ENCODE data around the gene EGFR.
"Not testable (repeated sequence)": the region's sequence is repeated elsewhere in the genome, so short reads cannot be mapped to it uniquely, and the experiment has no call there.

EGFR gene

DNA sequence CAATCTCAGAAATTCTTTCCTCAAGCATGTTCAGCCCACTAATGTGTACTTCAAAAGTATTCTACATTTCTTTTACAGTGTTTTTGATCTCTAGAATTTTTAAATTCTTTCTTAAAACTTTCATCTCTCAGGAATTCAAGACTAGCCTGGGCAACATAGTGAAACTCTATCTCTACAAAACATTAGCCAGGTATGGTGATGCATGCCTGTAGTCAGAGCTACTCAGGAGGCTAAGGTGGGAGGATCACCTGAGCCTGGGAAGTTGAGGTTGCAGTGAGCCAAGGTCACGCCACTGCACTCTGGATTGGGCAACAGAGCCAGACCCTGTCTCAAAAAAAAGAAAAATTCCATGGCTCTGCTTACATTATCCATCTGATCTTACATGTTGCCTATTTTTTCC, 5.0 kb upstream of the EGFR start:
- no peak for DNase-seq

DNA sequence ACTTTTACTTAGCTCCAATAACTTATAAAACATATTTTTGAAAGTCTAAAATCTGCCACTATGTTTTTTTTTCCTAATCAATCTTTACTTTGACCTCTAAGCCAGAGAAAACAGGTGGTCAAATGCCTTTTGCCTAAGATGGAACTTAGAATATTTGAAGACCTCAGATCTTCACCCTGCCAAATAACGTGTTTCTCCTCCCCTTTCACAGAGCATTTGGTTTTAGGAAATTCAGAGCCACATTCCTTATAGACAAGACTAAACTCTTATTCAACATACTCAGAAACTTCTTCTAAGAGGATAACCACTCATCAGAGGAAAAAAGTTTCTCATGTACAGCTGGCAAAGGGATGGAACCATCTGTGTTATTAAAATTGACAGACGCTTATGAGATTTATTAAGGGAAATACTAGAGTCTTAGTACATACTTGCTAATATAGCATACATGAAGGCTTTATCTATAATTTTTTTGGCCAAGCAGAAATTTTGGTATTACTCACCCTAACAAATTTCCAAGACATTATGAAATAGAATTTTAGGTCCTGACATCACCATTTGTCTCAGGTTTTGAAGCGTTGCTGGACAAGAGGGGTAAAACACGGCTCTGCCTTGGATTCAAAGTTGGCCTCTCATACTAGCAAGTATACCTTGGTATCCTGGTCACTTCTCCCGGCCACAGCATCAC, 2.6 kb upstream of the EGFR start:
- DNase-seq, result no peak

DNA sequence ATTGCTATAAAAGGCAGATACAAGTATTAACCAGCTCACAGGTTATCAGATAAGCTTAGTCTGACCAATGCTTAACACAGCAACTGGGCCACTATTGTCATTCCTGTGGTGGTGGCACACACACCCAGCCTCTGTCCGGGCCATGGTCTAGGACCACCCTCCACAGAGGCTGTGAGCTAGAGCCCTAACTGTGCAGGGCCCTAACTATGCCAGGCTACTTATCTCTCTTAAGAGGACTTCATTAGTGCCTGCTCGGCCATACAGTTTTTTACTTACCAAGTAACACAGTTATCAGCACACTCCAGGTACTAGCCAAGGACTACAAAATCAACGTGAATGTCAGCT, 2.1 kb upstream of the EGFR start:
- DNase-seq, result no peak

DNA sequence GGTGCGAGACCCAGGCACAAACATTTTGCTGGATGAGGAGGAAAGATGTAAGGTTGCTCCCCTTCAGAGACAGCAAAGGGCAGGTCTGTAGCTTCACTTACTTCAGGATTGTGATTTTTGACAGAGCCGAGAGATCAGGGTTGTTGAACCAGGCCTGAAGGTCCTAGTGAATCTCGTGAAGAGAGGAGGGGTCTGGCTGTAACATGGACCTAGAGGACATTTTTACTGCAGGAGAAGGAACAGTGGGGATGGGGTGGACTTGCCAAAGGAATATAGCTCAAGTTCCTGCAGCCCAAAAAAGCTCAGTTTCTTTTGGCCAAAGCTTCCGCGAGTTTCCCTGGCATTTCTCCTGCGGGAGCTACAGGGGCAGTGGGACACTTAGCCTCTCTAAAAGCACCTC, 976 bp upstream of the EGFR start:
- no peak for DNase-seq

DNA sequence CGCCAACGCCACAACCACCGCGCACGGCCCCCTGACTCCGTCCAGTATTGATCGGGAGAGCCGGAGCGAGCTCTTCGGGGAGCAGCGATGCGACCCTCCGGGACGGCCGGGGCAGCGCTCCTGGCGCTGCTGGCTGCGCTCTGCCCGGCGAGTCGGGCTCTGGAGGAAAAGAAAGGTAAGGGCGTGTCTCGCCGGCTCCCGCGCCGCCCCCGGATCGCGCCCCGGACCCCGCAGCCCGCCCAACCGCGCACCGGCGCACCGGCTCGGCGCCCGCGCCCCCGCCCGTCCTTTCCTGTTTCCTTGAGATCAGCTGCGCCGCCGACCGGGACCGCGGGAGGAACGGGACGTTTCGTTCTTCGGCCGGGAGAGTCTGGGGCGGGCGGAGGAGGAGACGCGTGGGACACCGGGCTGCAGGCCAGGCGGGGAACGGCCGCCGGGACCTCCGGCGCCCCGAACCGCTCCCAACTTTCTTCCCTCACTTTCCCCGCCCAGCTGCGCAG, 424 bp downstream of the EGFR start:
- DNase-seq, result peak in 2 of 14 donors; percentile 38 to 46

DNA sequence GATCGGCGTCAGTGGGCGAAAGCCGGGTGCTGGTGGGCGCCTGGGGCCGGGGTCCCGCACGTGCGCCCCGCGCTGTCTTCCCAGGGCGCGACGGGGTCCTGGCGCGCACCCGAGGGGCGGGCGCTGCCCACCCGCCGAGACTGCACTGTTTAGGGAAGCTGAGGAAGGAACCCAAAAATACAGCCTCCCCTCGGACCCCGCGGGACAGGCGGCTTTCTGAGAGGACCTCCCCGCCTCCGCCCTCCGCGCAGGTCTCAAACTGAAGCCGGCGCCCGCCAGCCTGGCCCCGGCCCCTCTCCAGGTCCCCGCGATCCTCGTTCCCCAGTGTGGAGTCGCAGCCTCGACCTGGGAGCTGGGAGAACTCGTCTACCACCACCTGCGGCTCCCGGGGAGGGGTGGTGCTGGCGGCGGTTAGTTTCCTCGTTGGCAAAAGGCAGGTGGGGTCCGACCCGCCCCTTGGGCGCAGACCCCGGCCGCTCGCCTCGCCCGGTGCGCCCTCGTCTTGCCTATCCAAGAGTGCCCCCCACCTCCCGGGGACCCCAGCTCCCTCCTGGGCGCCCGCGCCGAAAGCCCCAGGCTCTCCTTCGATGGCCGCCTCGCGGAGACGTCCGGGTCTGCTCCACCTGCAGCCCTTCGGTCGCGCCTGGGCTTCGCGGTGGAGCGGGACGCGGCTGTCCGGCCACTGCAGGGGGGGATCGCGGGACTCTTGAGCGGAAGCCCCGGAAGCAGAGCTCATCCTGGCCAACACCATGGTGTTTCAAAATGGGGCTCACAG, 1.1 kb downstream of the EGFR start:
- peak in 1 of 14 donors; percentile 28 for DNase-seq

DNA sequence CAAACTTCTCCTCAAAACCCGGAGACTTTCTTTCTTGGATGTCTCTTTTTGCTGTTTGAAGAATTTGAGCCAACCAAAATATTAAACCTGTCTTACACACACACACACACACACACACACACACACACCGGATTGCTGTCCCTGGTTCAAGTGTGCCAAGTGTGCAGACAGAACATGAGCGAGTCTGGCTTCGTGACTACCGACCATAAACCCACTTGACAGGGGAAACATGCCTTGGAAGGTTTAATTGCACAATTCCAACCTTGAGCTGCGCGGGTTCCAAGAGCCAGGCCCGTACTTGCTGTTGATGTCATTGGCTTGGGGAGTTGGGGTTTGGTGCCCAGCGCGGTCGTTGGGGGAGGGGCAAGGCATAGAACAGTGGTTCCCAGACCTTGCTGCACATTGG, 1.7 kb downstream of the EGFR start:
- peak in 1 of 14 donors; percentile 28 for DNase-seq

DNA sequence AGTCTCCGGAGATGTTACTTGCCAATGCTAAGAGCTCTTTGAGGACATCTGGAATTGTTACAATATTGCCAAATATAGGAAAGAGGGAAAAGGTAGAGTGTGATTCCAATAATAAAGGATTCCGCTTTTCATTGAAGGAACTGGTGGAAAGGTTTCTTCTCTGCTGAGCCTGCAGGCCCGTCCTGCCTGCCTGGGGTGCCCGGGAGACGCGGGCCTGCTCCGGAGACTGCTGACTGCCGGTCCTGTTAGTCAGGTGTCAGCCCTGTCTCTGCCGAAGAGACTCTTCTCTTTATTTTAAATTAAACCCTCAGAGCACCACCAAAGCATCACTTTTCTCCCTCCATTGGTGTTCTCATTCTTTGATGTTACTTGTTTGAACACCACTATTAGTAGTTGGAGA, 2.2 kb downstream of the EGFR start:
- DNase-seq, result no peak

DNA sequence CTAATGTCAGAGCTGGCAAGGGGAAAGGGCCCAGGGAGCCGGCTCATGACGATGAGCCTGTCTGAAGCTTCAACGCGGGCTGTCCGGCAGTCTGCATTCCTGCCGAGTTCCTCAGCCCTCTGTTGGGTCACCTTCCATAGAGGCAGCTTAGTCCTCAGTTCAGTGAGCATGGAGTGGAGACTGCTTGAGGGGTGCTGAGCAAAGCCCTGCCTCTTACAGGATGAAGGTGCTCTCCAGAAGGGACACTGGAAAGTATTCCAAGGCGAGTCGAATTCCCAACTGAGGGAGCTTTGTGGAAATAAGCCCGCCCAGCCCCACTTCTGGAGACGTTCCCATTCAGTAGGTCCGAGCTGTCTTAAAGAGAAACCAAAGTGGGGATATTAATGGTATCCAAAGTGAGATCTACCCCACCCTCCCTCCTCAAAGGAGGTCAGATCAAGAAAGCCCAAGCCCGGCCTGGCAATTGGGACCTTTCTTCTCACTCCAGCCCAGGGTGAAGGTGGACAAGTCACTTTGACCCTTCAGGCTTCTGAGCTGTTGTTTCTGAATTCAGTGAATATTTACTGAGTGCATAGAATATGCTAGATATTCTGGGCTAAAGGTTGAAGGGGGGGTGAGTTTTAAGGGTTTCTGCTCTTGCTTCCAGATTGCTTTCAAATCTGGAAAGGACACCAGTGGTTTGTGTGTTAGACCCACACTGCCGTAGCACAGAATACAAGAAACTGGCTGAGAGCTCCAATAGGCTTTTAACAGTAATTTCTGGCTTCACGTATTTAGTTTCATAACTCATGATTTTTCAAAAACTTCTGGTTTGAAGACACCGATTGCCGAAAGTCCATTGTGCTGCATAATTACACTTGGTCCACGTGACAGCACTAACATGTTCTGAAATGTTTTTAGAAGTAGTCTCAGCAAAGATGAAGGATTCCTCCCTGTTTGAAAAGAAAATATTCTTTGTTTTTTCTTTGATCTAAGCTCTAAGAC, 3.5 kb downstream of the EGFR start:
- DNase-seq, result no peak

DNA sequence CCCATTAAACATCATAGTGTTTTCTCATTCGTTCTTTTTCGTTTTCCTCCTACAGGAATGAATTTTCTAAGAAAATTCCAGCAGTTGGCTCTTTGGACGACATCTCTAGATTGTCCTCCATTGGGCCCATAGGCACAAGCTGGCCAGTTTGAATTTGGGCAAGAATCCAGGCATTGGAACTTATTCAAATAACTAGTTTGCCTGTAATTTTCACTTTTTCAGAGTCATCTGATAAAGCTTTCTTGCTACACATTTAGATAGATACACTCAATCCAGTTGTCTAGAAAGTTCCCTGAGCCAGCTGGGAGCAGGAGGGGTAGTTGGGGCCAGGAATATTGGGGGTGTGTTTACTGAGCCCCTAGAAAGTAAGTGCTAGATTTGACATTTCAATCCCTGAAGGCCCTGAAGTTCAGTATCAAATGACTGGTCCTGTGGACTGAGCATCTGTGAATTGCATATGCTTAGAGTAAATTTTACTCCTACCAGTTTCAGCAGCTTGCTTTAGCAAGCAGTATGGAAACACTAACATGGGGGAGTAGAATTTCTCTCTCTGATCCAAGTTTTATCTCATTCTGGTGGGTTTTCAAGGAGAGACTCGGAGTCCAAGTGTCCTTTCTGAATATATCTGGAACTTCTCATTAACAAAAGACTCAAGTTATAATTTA, 5.2 kb downstream of the EGFR start:
- DNase-seq, result no peak

DNA sequence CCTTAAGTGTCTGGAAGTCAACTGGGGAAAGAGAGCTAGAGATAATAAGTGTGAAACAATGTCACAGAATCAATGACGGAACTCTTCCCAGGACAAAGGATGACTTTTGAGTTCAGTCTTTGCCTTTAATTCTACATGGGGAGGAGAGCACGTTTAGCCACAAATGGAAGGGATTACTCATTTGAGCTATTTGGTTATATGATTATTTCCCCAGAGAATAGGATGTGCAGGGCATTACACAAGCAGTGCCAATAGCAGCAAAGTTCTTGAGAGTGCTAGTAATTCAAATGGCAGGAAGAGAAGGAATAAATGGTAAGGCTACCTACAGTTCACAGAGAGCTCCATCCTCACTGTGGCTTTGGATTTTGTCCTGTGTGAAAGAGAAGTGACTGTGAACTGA, 6.0 kb downstream of the EGFR start:
- DNase-seq, result no peak

DNA sequence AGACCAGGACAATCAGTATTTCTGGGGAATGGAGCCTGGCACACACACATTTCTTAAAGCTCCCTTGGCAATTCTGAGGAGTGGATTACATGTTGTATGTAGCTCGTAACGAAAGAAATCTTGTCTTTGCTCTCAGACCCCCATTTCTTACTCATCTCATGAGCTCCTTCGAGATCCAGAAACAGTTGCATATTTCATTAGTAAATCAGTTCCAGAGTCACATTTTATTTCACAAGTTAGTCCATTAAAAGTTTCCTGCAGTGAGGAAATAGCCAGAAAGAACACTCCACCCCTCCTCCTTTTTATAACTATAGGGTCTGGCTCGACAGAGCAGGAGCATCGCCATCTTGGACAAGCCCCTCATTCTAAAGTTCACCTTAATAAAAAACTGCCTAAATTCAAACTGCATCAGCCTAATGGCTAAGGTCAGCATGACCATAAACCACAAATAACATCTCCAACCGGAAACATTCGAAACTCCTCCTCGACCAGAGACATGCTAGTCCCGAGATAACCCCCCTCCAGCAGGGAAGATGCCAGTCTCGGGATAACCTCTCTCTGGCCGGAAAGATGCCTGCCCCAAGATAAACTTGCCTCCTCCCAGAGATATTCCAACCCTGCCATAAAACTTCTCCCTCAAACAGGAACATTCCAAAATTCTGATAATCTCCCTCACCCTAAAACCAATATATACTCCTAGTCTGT, 7.4 kb downstream of the EGFR start:
- DNase-seq, result no peak

DNA sequence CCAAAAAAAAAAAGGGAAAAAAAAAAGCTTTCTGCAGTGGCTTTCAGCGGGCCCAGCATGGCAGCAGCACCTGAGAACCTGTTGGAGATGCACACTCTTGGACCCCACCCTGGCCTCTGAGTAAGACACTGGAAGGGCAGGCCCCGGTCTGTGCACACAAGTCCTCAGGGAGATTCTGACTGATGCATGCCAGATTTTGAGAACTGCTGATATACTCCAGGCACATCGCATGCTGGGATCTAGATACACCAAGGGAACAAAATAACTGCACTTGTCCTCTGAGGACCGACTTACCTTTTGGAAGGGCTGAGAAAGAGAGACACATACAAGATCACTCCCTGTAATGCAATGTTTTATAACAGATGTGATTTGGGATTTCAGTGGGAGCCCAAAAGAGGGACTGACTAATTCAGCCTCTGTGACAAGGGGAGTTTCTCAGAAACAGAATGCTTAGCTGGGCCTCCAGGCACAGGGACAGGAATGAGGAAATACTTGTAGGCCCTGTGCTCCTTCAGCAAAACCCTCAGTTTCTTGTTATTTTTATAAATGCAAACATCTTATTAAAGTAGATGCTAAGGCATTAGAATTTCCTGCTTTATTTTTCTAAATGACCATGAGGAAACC, 8.2 kb downstream of the EGFR start:
- DNase-seq, result no peak

DNA sequence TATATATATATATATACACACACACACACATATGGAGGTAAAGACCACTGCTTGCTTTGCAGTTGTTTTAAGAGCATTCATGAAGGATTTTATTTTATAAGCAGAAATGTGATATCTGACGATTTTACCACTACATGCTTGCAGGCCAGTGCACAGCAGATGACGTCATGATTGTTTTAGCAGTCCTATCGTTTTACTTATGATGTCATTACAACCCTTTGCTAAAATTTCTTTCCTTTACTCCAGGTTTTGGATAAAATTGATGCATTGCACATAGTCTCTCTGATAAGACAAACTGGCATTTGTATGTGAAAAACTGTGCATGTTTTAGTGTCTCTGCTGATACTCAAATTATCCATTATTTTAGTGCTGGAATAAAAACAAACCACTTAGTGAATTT, 9.2 kb downstream of the EGFR start:
- no peak for DNase-seq

DNA sequence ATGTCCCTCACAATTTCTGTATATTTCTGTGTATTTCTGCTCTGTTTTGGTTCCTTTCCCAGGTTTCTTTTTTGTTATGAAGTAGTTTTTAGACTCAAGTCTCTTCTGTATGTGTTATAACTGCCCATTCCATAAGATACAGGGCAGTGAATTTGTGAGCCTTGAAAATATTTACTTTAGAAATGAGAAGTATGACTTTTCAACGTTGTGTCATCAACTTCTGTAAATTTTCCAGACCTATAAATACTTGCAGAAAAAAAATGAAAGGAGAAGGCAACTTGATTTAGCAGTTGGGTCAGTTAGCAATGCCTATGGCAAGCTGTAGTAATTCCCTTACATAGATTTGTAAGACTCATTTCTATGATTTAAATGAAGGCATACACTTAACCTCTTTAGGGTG, 11.5 kb downstream of the EGFR start:
- no peak for DNase-seq

DNA sequence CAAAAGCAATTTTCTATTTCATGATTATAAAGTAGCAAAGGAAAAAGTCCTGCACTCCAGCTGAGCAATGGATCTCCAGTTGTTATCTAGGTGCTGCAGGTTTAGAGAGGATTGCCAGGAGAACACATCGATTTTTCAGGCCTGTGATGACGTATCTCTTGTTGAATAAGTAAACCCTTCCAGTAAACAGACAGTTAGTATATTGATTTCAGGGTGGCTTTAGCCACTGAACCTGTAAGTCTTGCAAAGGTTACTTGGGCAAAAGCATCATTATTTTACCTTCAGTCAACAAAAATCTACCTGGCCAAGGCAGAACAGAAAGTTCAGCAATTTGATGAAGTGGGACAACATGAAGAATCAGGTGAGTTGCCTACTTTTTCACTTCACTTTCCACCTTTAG, 12.3 kb downstream of the EGFR start:
- no peak for DNase-seq

DNA sequence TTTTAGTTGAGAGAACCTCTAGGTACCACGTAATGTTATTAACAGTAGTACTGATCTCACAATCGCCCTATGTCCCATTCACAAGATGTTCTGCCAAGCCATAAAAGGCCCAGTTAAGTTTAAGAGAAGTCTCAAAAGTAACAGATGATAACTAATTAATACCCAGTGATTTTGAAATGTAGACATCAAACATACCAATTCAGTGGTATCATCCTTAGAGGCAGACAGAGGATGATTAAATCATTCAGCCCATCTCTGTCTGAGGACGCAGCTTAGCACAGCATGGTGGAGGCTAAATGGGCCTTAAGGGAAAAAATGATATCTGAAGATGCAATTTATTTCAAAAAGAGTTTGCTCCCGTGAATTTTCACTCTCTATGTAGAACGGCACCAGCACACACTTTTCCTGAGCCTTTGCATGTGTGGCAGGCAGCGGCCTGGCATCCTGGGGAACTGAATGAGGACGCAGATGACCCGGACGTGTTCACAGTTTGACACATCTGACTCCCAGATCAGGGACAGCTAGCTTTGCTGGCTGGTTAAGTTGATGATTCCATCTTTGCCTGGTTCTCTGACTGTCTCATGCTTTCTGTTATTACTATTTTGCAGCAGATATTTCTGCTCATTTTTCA, 13.4 kb downstream of the EGFR start:
- DNase-seq, result no peak

DNA sequence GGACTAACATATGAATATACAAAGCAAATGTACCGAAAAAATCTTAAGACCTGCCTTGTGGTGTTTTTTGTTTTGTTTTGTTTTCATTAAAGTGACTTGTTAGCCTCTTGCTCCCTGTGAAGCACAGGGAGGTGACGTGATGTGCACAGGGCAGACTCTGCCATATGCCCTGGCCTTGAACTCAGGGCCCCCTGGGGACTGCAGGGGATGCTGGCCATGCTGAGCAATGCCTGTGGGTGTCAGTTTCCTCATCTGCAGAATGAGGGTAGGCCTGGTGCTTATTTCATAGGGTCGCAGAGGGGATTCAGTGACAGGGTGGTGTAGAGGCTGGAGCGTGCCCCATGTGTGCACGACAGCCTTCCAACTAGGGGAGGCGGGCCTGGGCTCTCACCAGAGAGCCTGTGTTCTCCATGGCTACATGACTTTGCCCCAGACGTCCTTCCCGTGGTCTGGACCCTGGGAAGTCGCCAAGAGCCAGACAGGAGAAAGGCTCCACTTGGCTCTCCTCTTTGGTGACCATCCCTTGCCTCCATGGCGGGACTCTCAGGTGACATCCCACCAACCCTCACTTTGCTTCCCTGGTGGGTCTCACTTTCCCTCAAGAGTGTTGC, 14.5 kb downstream of the EGFR start:
- no peak for DNase-seq

DNA sequence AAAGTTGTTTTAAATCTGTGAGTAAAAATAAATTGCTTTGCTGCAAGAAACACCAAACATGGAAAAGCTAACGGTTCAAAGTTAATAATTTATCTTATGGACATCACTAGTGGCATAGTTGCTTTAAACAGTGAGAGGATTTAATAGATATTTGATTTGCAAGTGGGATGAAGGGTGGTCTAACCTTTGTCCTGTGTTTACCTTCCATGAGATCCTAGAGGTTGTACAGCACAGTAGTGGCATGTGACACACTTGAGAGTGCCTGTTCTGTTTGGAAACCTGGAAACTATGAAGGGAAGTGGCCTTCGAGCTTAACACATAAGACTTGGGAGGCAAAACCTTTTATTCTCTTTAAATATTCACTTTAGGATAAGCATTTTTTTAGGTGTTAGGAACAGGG, 16.0 kb downstream of the EGFR start:
- no peak for DNase-seq

DNA sequence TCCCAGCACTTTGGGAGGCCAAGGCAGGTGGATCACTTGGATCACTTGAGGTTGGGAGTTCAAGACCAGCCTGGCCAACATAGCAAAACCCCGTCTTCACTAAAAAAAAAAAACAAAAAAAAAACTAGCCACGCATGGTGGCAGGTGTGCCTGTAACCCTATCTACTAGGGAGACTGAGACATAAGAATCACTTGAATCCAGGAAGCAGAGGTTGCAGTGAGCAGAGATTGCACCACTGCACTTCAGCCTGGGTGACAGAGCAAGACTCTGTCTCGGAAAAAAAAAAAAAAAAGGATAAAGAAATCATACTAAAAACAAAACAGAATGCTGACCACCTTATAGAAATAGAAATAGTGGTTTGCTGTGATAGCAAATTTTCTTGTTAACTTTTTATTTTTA, 16.6 kb downstream of the EGFR start:
- DNase-seq, result not testable (repeated sequence)
